IMR-90 (cell line): ENCODE measurements around the gene ZDHHC18. TPM values are rescaled to one million over a fixed set of nuclear protein-coding genes. Genes with fewer than 3 reads are reported as not detected.

Experiments used
- ATAC-seq: fragments of 200-7000 bp; cut with Tn5 transposase; 2 replicates; pipeline ENCODE4 v1.9.1; 2020; ENCODE audit warnings: low read depth, mild to moderate bottlenecking, moderate library complexity
- BruUV-seq: library from RNA; stranded (reverse); fragments of 400-500 nt; replicated peaks from 2 replicates; lab custom pipeline; 2021; lab: Mats Ljungman, UMichigan
- CTCF ChIA-PET: fragments of 300-600 bp; formaldehyde crosslinking; extraction: SDS; loops from one replicate; lab custom pipeline; 2021; ENCODE audit warnings: antibody characterized with exemption; lab: Yijun Ruan, JAX
- POLR2A ChIA-PET: fragments of 300-600 bp; sonication (Branson Sonifier 250); formaldehyde crosslinking; loops from one replicate; lab custom pipeline; 2022; ENCODE audit warnings: antibody characterized with exemption; ENCODE audit not compliant: unreplicated experiment; lab: Charles Lee
- DNase-seq: peaks from one replicate; pipeline ENCODE4 v3.0.0; 2013
- H2AFZ ChIP-seq: replicated peaks from 2 replicates; pipeline ENCODE3; 2013; ENCODE audit warnings: low read length, mild to moderate bottlenecking; ENCODE audit not compliant: poor library complexity
- H2AK5ac ChIP-seq: 2 replicates; pipeline ENCODE4 v1.6.1; 2013; ENCODE audit warnings: low read depth, low read length, inconsistent platforms
- H2AK9ac ChIP-seq: replicated peaks from 2 replicates; pipeline ENCODE3; 2013; ENCODE audit warnings: mild to moderate bottlenecking, low read depth, low read length, moderate library complexity; ENCODE audit not compliant: poor library complexity
- H2BK120ac ChIP-seq: 2 replicates; pipeline ENCODE4 v1.6.1; 2013; ENCODE audit warnings: low read depth, low read length, inconsistent platforms
- H2BK15ac ChIP-seq: 3 replicates; pipeline ENCODE4 v1.6.1; 2013; ENCODE audit warnings: low read depth, low read length, inconsistent platforms
- H2BK20ac ChIP-seq: 2 replicates; pipeline ENCODE4 v1.6.1; 2013; ENCODE audit warnings: low read depth, mild to moderate bottlenecking, inconsistent platforms, low read length, moderate library complexity
- H2BK5ac ChIP-seq: 2 replicates; pipeline ENCODE4 v1.6.1; 2013; ENCODE audit warnings: mild to moderate bottlenecking, low read depth, low read length, inconsistent platforms; ENCODE audit not compliant: poor library complexity, severe bottlenecking
- H3K14ac ChIP-seq: replicated peaks from 2 replicates; pipeline ENCODE4 v1.6.1; 2013; ENCODE audit warnings: low read depth, low read length, inconsistent platforms
- H3K18ac ChIP-seq: 2 replicates; pipeline ENCODE4 v1.6.1; 2013; ENCODE audit warnings: low read depth, low read length, control low read depth
- H3K23ac ChIP-seq: 2 replicates; pipeline ENCODE4 v1.6.1; 2013; ENCODE audit warnings: low read depth, low read length, inconsistent platforms
- H3K27ac ChIP-seq: 2 replicates; pipeline ENCODE4 v1.5.1; 2013; ENCODE audit warnings: mild to moderate bottlenecking, control low read depth, low read length; ENCODE audit not compliant: insufficient read depth
- H3K27me3 ChIP-seq: 2 replicates; pipeline ENCODE4 v1.6.1; 2013; ENCODE audit warnings: low read length; ENCODE audit not compliant: control insufficient read depth, insufficient read depth
- H3K36me3 ChIP-seq: 2 replicates; pipeline ENCODE4 v1.6.1; 2013; ENCODE audit warnings: low read length, mixed read lengths; ENCODE audit not compliant: control insufficient read depth, insufficient read depth
- H3K4ac ChIP-seq: 2 replicates; pipeline ENCODE4 v1.6.1; 2013; ENCODE audit warnings: low read depth, low read length, inconsistent platforms
- H3K4me1 ChIP-seq: 2 replicates; pipeline ENCODE4 v1.6.1; 2013; ENCODE audit warnings: low read length, mixed read lengths; ENCODE audit not compliant: control insufficient read depth, insufficient read depth
- H3K4me2 ChIP-seq: 2 replicates; pipeline ENCODE4 v1.6.1; 2013; ENCODE audit warnings: low read depth, mild to moderate bottlenecking, control low read depth, low read length, moderate library complexity
- H3K4me3 ChIP-seq: 2 replicates; pipeline ENCODE4 v1.5.1; 2013; ENCODE audit warnings: low read depth, mild to moderate bottlenecking, control low read depth, low read length, moderate library complexity; ENCODE audit not compliant: insufficient read depth
- H3K56ac ChIP-seq: 2 replicates; pipeline ENCODE4 v1.6.1; 2013; ENCODE audit warnings: low read length, inconsistent platforms; ENCODE audit not compliant: insufficient read depth; ENCODE audit errors: extremely low read depth
- H3K79me1 ChIP-seq, 2 experiments: 2 replicates each; pipeline ENCODE4 v1.6.1; 2013; ENCODE audit warnings: low read length in 2 of 2, inconsistent platforms in 1 of 2, low read depth in 1 of 2
- H3K9ac ChIP-seq: 2 replicates; pipeline ENCODE4 v1.6.1; 2013; ENCODE audit warnings: low read depth, low read length, control low read depth
- H3K9me1 ChIP-seq: 2 replicates; pipeline ENCODE4 v1.6.1; 2013; ENCODE audit warnings: low read length, inconsistent platforms; ENCODE audit not compliant: insufficient read depth
- H3K9me3 ChIP-seq: 2 replicates; pipeline ENCODE4 v1.6.1; 2013; ENCODE audit warnings: low read length; ENCODE audit not compliant: control insufficient read depth, insufficient read depth
- H4K20me1 ChIP-seq: 2 replicates; pipeline ENCODE4 v1.6.1; 2013; ENCODE audit warnings: low read length, inconsistent platforms; ENCODE audit not compliant: insufficient read depth
- H4K5ac ChIP-seq: 2 replicates; pipeline ENCODE4 v1.6.1; 2013; ENCODE audit warnings: mild to moderate bottlenecking, low read depth, low read length, control low read depth
- H4K8ac ChIP-seq, 2 experiments: 2 replicates each; pipeline ENCODE4 v1.6.1; 2013; ENCODE audit warnings: low read depth in 2 of 2, low read length in 2 of 2, control low read depth in 1 of 2, inconsistent platforms in 1 of 2
- H4K91ac ChIP-seq: 2 replicates; pipeline ENCODE4 v1.6.1; 2013; ENCODE audit warnings: low read depth, low read length, inconsistent platforms; ENCODE audit not compliant: insufficient read depth
- BHLHE40 ChIP-seq: fragments of 150-350 bp; IDR thresholded peaks from 2 replicates; pipeline ENCODE4 v1.6.1; 2016; ENCODE audit warnings: mild to moderate bottlenecking, low read depth, low read length
- CEBPB ChIP-seq: IDR thresholded peaks from 2 replicates; pipeline ENCODE4 v1.6.1; 2012; ENCODE audit warnings: low read depth, low read length, improper control_type of control experiment
- CHD1 ChIP-seq: IDR thresholded peaks from 2 replicates; pipeline ENCODE4 v1.6.1; 2012; ENCODE audit warnings: low read depth, low read length, improper control_type of control experiment
- ELK1 ChIP-seq: fragments of 150-350 bp; IDR thresholded peaks from 2 replicates; pipeline ENCODE4 v1.6.1; 2016; ENCODE audit warnings: low read depth, mild to moderate bottlenecking, low read length, moderate library complexity, borderline replicate concordance
- FOS ChIP-seq: fragments of 150-350 bp; IDR thresholded peaks from 2 replicates; pipeline ENCODE4 v1.6.1; 2016; ENCODE audit warnings: low read depth, low read length
- MAFK ChIP-seq: IDR thresholded peaks from 2 replicates; pipeline ENCODE4 v1.6.1; 2012; ENCODE audit warnings: low read depth, low read length, improper control_type of control experiment
- MAZ ChIP-seq: IDR thresholded peaks from 2 replicates; pipeline ENCODE4 v1.6.1; 2012; ENCODE audit warnings: low read depth, mild to moderate bottlenecking, low read length, improper control_type of control experiment, moderate library complexity, borderline replicate concordance
- MXI1 ChIP-seq: IDR thresholded peaks from 2 replicates; pipeline ENCODE4 v1.6.1; 2012; ENCODE audit warnings: low read depth, mild to moderate bottlenecking, low read length, moderate library complexity, borderline replicate concordance
- NFE2L2 ChIP-seq: fragments of 150-350 bp; IDR thresholded peaks from 2 replicates; pipeline ENCODE4 v1.6.1; 2016; ENCODE audit warnings: low read depth, mild to moderate bottlenecking, low read length
- POLR2A ChIP-seq: IDR thresholded peaks from 2 replicates; pipeline ENCODE4 v1.6.1; 2012; ENCODE audit warnings: mild to moderate bottlenecking, low read depth, low read length
- RAD21 ChIP-seq: IDR thresholded peaks from 2 replicates; pipeline ENCODE4 v1.6.1; 2012; ENCODE audit warnings: low read length, improper control_type of control experiment
- RCOR1 ChIP-seq: IDR thresholded peaks from 2 replicates; pipeline ENCODE4 v1.6.1; 2012; ENCODE audit warnings: mild to moderate bottlenecking, low read length, improper control_type of control experiment; ENCODE audit not compliant: insufficient replicate concordance
- RFX5 ChIP-seq: IDR thresholded peaks from 2 replicates; pipeline ENCODE4 v1.8.0; 2012; ENCODE audit warnings: low read depth, mild to moderate bottlenecking, low read length, moderate library complexity
- SMC3 ChIP-seq: fragments of 150-350 bp; IDR thresholded peaks from 2 replicates; pipeline ENCODE4 v1.6.1; 2016; ENCODE audit warnings: low read depth, mild to moderate bottlenecking, antibody characterized with exemption, low read length, moderate library complexity
- WGBS, 2 experiments: methylation state at CpG; one replicate each; pipeline versions ENCODE4 v1.1.5 to v1.1.7; 2013; ENCODE audit warnings: missing lambda C conversion rate in 2 of 2; ENCODE audit not compliant: insufficient read length in 1 of 2; ENCODE audit errors: extremely low coverage in 2 of 2; 5-methylcytosine and 5-hydroxymethylcytosine counted together
- dilution Hi-C: fragments of 300-500 bp; cut with HindIII; formaldehyde crosslinking; loops from one replicate; pipeline ENCODE4 v1.14.3; 2018; ENCODE audit warnings: low sequenced_read_pairs; ENCODE audit not compliant: unreplicated experiment
- in situ Hi-C: fragments of 300-500 bp; cut with MboI; formaldehyde crosslinking; loops from 3 replicates; pipeline ENCODE4 v1.14.3; 2019; ENCODE audit warnings: low sequenced_read_pairs, inconsistent platforms, mixed read lengths
- intact Hi-C: fragments of 100-400 bp; cut with micrococcal nuclease; formaldehyde crosslinking; loops from 2 replicates; pipeline ENCODE4 v1.10.0; 2022
- polyA plus RNA-seq, 3 experiments: library from polyadenylated mRNA; depleted of rRNA; stranded (reverse); fragments of >200 nt; gene quantifications; 2 replicates each; pipeline ENCODE4 v1.2.3, GENCODE V29; 2012; ENCODE audit warnings: low replicate concordance in 1 of 3
- total RNA-seq: library from RNA; depleted of rRNA; stranded (reverse); fragments of >200 nt; gene quantifications from 2 replicates; pipeline ENCODE4 v1.2.3, GENCODE V29; 2012
- TF ChIP-seq, protein P1 (sequence below): conservative IDR thresholded peaks from 2 replicates; pipeline ENCODE4 v1.5.1; 2012; ENCODE audit warnings: mild to moderate bottlenecking, low read depth, low read length, improper control_type of control experiment
- TF ChIP-seq, protein P2 (sequence below): fragments of 150-350 bp; IDR thresholded peaks from 2 replicates; pipeline ENCODE4 v1.6.1; 2017; ENCODE audit warnings: mild to moderate bottlenecking, antibody characterized with exemption, low read length, low read depth

The ZDHHC18 gene
- total and polyA plus RNA-seq, 2 of the 4 experiments (the other 2 are of a cell fraction) = 12.5 to 37.0 TPM

GRCh38 chr1:26888231-26888630, 61.7 kb downstream of the ZDHHC18 start:
- no peaks in the 10 kb centered on the region for H3K9me3 ChIP-seq
- H3K27ac ChIP-seq = no peak overlapping the region
- no peak overlapping the region for H2BK120ac ChIP-seq
- no peak overlapping the region for H2AFZ ChIP-seq
- in situ Hi-C loops (no loop called here), intact Hi-C loops (no loop called here), dilution Hi-C loops (no loop called here)
- no peak overlapping the region for H3K18ac ChIP-seq
- DNase-seq (no peak), ATAC-seq (no peak)
- H2BK15ac ChIP-seq = no peak overlapping the region
- no peak overlapping the region for H3K9ac ChIP-seq
- H4K91ac ChIP-seq = no peak overlapping the region
- no peak for TF ChIP-seq RFX5
- no peak for TF ChIP-seq MXI1
- TF ChIP-seq POLR2A = no peak
- TF ChIP-seq, protein P1, sequence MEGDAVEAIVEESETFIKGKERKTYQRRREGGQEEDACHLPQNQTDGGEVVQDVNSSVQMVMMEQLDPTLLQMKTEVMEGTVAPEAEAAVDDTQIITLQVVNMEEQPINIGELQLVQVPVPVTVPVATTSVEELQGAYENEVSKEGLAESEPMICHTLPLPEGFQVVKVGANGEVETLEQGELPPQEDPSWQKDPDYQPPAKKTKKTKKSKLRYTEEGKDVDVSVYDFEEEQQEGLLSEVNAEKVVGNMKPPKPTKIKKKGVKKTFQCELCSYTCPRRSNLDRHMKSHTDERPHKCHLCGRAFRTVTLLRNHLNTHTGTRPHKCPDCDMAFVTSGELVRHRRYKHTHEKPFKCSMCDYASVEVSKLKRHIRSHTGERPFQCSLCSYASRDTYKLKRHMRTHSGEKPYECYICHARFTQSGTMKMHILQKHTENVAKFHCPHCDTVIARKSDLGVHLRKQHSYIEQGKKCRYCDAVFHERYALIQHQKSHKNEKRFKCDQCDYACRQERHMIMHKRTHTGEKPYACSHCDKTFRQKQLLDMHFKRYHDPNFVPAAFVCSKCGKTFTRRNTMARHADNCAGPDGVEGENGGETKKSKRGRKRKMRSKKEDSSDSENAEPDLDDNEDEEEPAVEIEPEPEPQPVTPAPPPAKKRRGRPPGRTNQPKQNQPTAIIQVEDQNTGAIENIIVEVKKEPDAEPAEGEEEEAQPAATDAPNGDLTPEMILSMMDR = no peak
- TF ChIP-seq CEBPB = no peak
- no peak for TF ChIP-seq RCOR1
- TF ChIP-seq RAD21 = no peak
- TF ChIP-seq CHD1 = no peak
- TF ChIP-seq, protein P2, sequence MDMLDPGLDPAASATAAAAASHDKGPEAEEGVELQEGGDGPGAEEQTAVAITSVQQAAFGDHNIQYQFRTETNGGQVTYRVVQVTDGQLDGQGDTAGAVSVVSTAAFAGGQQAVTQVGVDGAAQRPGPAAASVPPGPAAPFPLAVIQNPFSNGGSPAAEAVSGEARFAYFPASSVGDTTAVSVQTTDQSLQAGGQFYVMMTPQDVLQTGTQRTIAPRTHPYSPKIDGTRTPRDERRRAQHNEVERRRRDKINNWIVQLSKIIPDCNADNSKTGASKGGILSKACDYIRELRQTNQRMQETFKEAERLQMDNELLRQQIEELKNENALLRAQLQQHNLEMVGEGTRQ = no peak
- TF ChIP-seq MAZ = no peak
- no peak for TF ChIP-seq NFE2L2
- TF ChIP-seq SMC3 = no peak
- no peak for TF ChIP-seq BHLHE40
- no peak for TF ChIP-seq MAFK
- TF ChIP-seq FOS = no peak
- no peak for TF ChIP-seq ELK1
- peaks cover 10% of the 10 kb centered on the region for H3K4me1 ChIP-seq
- H4K20me1 ChIP-seq = peaks cover 6% of the 10 kb centered on the region
- no peak overlapping the region for H3K56ac ChIP-seq
- H3K23ac ChIP-seq = no peak overlapping the region
- no peak overlapping the region for H3K4ac ChIP-seq
- no CpG with 5 or more reads among the region's 1 CpG for WGBS, 2 experiments
- H3K79me1 ChIP-seq = peaks cover 18 to 44% of the 10 kb centered on the region in 2 experiments
- H4K5ac ChIP-seq = no peak overlapping the region
- CTCF ChIA-PET = interaction anchor here (1.2 kb wide), 1 partner anchor 289 kb away, joined by 3 read pairs; no protein-coding TSS in a partner anchor
- no peak overlapping the region for H3K4me2 ChIP-seq
- no peak overlapping the region for H3K4me3 ChIP-seq
- peaks cover 4% of the 10 kb centered on the region; the same call in 1 of the 2 replicates for H3K9me1 ChIP-seq
- H2BK5ac ChIP-seq = no peak overlapping the region
- POLR2A ChIA-PET = interaction anchor here (1.0 to 1.1 kb wide), 2 partner anchors 12 kb away, joined by 3 read pairs; partner anchors contain the start of gene GPATCH3
- no peak overlapping the region for H2AK9ac ChIP-seq
- H3K36me3 ChIP-seq = peaks cover 54% of the 10 kb centered on the region
- H3K14ac ChIP-seq = no peak overlapping the region
- no peak overlapping the region for H2AK5ac ChIP-seq
- H2BK20ac ChIP-seq = no peak overlapping the region
- no TSS peak for BruUV-seq
- no peaks in the 10 kb centered on the region for H3K27me3 ChIP-seq
- no peak overlapping the region for H4K8ac ChIP-seq
